ENCODE results near the gene ALPP.

DNA sequence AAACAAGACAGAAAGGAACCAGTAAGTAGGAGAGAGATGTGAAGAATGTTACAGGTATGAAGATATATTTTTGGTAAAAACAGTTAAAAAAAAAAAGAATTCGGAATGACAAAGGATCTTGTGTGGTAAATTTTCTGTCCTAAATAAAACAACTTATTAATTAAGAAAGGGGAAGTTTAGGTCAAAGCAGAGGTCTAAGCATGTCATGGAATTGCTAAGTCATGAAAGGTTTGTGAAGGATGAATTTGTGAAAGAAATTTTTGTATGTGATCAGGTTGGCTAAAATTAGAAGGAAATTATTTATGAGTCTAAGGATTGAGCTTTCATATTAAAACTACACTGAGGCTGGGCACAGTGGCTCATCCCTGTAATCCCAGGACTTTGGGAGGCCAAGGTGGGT lies 17.0 kb downstream of the ALPP start:
- TF ChIP-seq, protein P1, sequence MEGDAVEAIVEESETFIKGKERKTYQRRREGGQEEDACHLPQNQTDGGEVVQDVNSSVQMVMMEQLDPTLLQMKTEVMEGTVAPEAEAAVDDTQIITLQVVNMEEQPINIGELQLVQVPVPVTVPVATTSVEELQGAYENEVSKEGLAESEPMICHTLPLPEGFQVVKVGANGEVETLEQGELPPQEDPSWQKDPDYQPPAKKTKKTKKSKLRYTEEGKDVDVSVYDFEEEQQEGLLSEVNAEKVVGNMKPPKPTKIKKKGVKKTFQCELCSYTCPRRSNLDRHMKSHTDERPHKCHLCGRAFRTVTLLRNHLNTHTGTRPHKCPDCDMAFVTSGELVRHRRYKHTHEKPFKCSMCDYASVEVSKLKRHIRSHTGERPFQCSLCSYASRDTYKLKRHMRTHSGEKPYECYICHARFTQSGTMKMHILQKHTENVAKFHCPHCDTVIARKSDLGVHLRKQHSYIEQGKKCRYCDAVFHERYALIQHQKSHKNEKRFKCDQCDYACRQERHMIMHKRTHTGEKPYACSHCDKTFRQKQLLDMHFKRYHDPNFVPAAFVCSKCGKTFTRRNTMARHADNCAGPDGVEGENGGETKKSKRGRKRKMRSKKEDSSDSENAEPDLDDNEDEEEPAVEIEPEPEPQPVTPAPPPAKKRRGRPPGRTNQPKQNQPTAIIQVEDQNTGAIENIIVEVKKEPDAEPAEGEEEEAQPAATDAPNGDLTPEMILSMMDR (conservative IDR thresholded peaks at IDR 0.05; ENCODE audit: low read depth, low read length), result no peak
- TF ChIP-seq EZH2 (IDR thresholded peaks at IDR 0.05; ENCODE audit: low read length, unreplicated experiment) (no peak), EZH2phosphoT487 (IDR thresholded peaks at IDR 0.05; ENCODE audit: borderline replicate concordance, low read length) (no peak)

Measured in PC-3 (cell line).